GM20431 (cell line): ENCODE data around the gene MCF2L.
"Not testable (repeated sequence)": the region's sequence is repeated elsewhere in the genome, so short reads cannot be mapped to it uniquely, and the experiment has no call there.

Experiments used
- in situ Hi-C: fragments of 300-500 bp; cut with MseI, MboI; formaldehyde crosslinking; loops from one replicate; pipeline ENCODE4 v1.15.0; 2020; ENCODE audit warnings: low sequenced_read_pairs; ENCODE audit not compliant: unreplicated experiment

MCF2L gene

GRCh38 chr13:113057559-113057958 is 88.5 kb downstream of the MCF2L start:
- in situ Hi-C loops, result not testable (repeated sequence)

GRCh38 chr13:113058129-113058987 is 89.3 kb downstream of the MCF2L start:
- in situ Hi-C loops, result no loop called here

GRCh38 chr13:113058988-113059850 is 90.2 kb downstream of the MCF2L start:
- in situ Hi-C loops, result no loop called here

- in situ Hi-C loops, result no loop called here
Observed at GRCh38 chr13:113059891-113060290, 90.9 kb downstream of the MCF2L start.

GRCh38 chr13:113060557-113061270 is 91.7 kb downstream of the MCF2L start:
- in situ Hi-C loops, result no loop called here

- in situ Hi-C loops, result no loop called here
Observed at GRCh38 chr13:113061271-113061625, 92.2 kb downstream of the MCF2L start.

GRCh38 chr13:113061796-113062425 is 92.9 kb downstream of the MCF2L start:
- in situ Hi-C loops, result no loop called here

- in situ Hi-C loops, result no loop called here
Observed at GRCh38 chr13:113062691-113063090, 93.7 kb downstream of the MCF2L start.

GRCh38 chr13:113063091-113063491 is 94.1 kb downstream of the MCF2L start:
- in situ Hi-C loops, result no loop called here

- in situ Hi-C loops, result no loop called here
Observed at GRCh38 chr13:113064000-113064533, 95.1 kb downstream of the MCF2L start.

GRCh38 chr13:113064534-113065405 is 95.8 kb downstream of the MCF2L start:
- in situ Hi-C loops, result no loop called here

- in situ Hi-C loops, result no loop called here
Observed at GRCh38 chr13:113065406-113066141, 96.6 kb downstream of the MCF2L start.

- in situ Hi-C loops, result no loop called here
Observed at GRCh38 chr13:113066142-113066455, 97.1 kb downstream of the MCF2L start.

GRCh38 chr13:113066746-113067145 is 97.7 kb downstream of the MCF2L start:
- in situ Hi-C loops, result no loop called here

- in situ Hi-C loops, result no loop called here
Observed at GRCh38 chr13:113069861-113070805, 101.1 kb downstream of the MCF2L start.

GRCh38 chr13:113070855-113071254 is 101.8 kb downstream of the MCF2L start:
- in situ Hi-C loops, result no loop called here

- in situ Hi-C loops, result no loop called here
Observed at GRCh38 chr13:113072376-113072775, 103.4 kb downstream of the MCF2L start.
